Pancreas (tissue), 10 donors: ENCODE results near the gene MRPL45. TPM values are rescaled to one million over a fixed set of nuclear protein-coding genes. Genes with fewer than 3 reads are reported as not detected.
A peak's percentile ranks its signal among the peaks of the same experiment; 100 is the strongest.

ENCODE experiments used
- ATAC-seq, 4 donors: fragments of 200-7000 bp; cut with Tn5 transposase; one replicate each; pipeline versions ENCODE4 v1.8.0 to v1.9.1; 2020; ENCODE audit warnings: mild to moderate bottlenecking in 4 of 4, moderate library complexity in 4 of 4
- DNase-seq, 6 donors: peaks; one replicate each; pipeline ENCODE4 v3.0.0-alpha.2; 2020
- FAIRE-seq: peaks from 2 replicates; lab custom pipeline; 2012; peaks lifted over from hg19 to GRCh38; lab: Jason Lieb, UNC
- H3K27ac ChIP-seq, 4 donors: fragments of 200-600 bp; sonication (generic); 1 replicate in 3 of 4; 2 replicates in 1 of 4; pipeline versions ENCODE4 v1.5.0 to v1.8.0; 2020
- H3K27me3 ChIP-seq, 4 donors: fragments of 200-600 bp; one replicate each; pipeline ENCODE4 v1.8.0; 2021
- H3K36me3 ChIP-seq, 3 donors: fragments of 200-600 bp; sonication (generic) in 1 of 3; one replicate each; pipeline versions ENCODE4 v1.5.0 to v1.8.0; 2020 to 2021
- H3K4me1 ChIP-seq, 3 donors: fragments of 200-600 bp; one replicate each; pipeline ENCODE4 v1.8.0; 2021
- H3K4me3 ChIP-seq, 4 donors: fragments of 200-600 bp; sonication (generic) in 2 of 4; one replicate each; pipeline versions ENCODE4 v1.5.0 to v1.8.0; 2020 to 2021
- H3K9me3 ChIP-seq, 4 donors: fragments of 200-600 bp; one replicate each; pipeline ENCODE4 v1.8.0; 2021
- WGBS, 2 donors: extraction: QIAGEN DNeasy Blood & Tissue Kit; methylation state at CpG; one replicate each; pipeline ENCODE4 v1.1.7; 2013; 5-methylcytosine and 5-hydroxymethylcytosine counted together
- intact Hi-C, 3 donors: fragments of 100-400 bp; cut with DNase I; formaldehyde crosslinking; loops; one replicate each; pipeline versions ENCODE4 v1.11.1 to v1.14.2; 2022
- polyA plus RNA-seq, 2 donors: library from polyadenylated mRNA; stranded (reverse); fragments of 200-250 nt; gene quantifications; one replicate each; pipeline ENCODE4 v1.2.3, GENCODE V29; 2013
- total RNA-seq, 6 donors: library from RNA; stranded (reverse); fragmentation: NEBNext Ultra II Directional in 4 of 6; extraction: Animal tissue kit (Norgen Biotek cat#: 25700) in 4 of 6; gene quantifications; one replicate each; pipeline versions ENCODE4 v1.2.1 to v1.2.4, GENCODE V29; 2021 to 2023
- TF ChIP-seq, protein P1 (sequence below), 4 donors: fragments of 200-600 bp; sonication (generic) in 3 of 4; IDR thresholded peaks; one replicate each; pipeline versions ENCODE4 v1.5.0 to v1.8.0; 2021; ENCODE audit warnings: antibody characterized with exemption in 4 of 4
- donor health status: healthy with polysubstance abuse.
- donor health status: DM: no; HTN: no; CAD: no; lungs with moderate emphysema.
- donor health status: DM: no; HTN: no; CAD: no.
- donor health status: control.
- donor health status: control.
- donor health status: Bipolar disorder and iron deficiency.
- donor health status: DM: yes; HTN: yes; CAD: no.
- donor health status: DM: no; HTN: no; CAD: no.
- donor health status: DM: no; HTN: no; CAD: no.
- donor health status: DM: yes; HTN: yes; CAD: no.

MRPL45 gene
- total and polyA plus RNA-seq, 8 donors, result 9.2 to 29.1 (median 19.5) TPM

GRCh38 chr17:38351412-38352222 is 54.6 kb downstream of the MRPL45 start, which contains the start of gene SOCS7:
Gene SOCS7, plus strand, starts transcription at chr17:38351844. Its CDS starts 209 bp downstream, at chr17:38352053.
- DNase-seq (peak; percentile 94 to 99 (median 96)), ATAC-seq (peak; percentile 91 to 96 (median 94)), FAIRE-seq (no peak)
- H3K4me1 ChIP-seq, result peaks cover 4 to 22% (median 14%) of the 10 kb centered on the region in 3 donors
- no peaks in the 10 kb centered on the region for H3K36me3 ChIP-seq
- peak within 1 kb of the TSS; percentile 74 to 95 (median 84) for H3K4me3 ChIP-seq
- TF ChIP-seq, protein P1, sequence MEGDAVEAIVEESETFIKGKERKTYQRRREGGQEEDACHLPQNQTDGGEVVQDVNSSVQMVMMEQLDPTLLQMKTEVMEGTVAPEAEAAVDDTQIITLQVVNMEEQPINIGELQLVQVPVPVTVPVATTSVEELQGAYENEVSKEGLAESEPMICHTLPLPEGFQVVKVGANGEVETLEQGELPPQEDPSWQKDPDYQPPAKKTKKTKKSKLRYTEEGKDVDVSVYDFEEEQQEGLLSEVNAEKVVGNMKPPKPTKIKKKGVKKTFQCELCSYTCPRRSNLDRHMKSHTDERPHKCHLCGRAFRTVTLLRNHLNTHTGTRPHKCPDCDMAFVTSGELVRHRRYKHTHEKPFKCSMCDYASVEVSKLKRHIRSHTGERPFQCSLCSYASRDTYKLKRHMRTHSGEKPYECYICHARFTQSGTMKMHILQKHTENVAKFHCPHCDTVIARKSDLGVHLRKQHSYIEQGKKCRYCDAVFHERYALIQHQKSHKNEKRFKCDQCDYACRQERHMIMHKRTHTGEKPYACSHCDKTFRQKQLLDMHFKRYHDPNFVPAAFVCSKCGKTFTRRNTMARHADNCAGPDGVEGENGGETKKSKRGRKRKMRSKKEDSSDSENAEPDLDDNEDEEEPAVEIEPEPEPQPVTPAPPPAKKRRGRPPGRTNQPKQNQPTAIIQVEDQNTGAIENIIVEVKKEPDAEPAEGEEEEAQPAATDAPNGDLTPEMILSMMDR (IDR thresholded peaks at IDR 0.05), result no peak
- no peaks in the 10 kb centered on the region for H3K27me3 ChIP-seq
- peak within 1 kb of the TSS; percentile 64 to 91 (median 78) for H3K27ac ChIP-seq
- intact Hi-C loops, result no loop called here
- WGBS, 2 donors, result 1 to 4% methylated on average over 30 to 84 of the region's 84 CpGs
- H3K9me3 ChIP-seq, result no peaks in the 10 kb centered on the region

DNA sequence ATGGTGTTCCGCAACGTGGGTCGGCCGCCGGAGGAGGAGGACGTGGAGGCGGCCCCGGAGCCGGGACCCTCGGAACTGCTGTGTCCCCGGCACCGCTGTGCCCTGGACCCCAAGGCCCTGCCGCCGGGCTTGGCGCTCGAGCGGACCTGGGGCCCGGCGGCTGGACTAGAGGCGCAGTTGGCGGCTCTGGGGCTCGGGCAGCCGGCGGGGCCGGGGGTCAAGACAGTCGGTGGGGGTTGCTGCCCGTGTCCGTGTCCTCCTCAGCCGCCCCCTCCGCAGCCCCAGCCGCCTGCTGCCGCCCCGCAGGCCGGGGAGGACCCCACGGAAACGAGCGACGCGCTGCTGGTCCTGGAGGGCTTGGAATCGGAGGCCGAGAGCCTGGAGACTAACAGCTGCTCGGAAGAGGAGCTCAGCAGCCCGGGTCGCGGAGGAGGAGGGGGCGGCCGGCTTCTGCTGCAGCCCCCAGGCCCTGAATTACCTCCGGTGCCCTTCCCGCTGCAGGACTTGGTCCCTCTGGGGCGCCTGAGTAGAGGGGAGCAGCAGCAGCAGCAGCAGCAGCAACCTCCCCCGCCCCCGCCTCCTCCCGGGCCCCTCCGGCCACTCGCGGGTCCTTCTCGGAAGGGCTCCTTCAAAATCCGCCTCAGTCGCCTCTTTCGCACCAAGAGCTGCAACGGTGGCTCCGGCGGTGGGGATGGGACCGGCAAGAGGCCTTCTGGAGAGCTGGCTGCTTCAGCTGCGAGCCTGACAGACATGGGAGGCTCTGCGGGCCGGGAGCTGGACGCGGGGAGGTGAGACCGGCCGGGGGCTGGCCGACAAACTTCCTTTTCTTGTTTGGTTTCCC is 55.5 kb downstream of the MRPL45 start:
- Histone ChIP-seq H3K27ac (peak overlapping the region; percentile 64 to 91 (median 78)), H3K4me3 (peak overlapping the region; percentile 74 to 95 (median 84)), H3K27me3 (no peaks in the 10 kb centered on the region), H3K4me1 (peaks cover 9 to 27% (median 16%) of the 10 kb centered on the region in 3 donors), H3K9me3 (no peaks in the 10 kb centered on the region), H3K36me3 (no peaks in the 10 kb centered on the region)
- TF ChIP-seq, protein P1 (IDR thresholded peaks at IDR 0.05), result no peak
- FAIRE-seq, result no peak
- intact Hi-C loops, result no loop called here
- peak; percentile 14 to 83 (median 45) for DNase-seq
- 0 to 1% methylated on average over 50 to 72 of the region's 72 CpGs for WGBS, 2 donors
- peak; percentile 12 to 26 (median 22) for ATAC-seq

GRCh38 chr17:38353086-38353604 is 56.2 kb downstream of the MRPL45 start:
- Histone ChIP-seq H3K27me3 (no peaks in the 10 kb centered on the region), H3K4me1 (peaks cover 15 to 29% (median 22%) of the 10 kb centered on the region in 3 donors), H3K36me3 (no peaks in the 10 kb centered on the region), H3K27ac (peak overlapping the region in 3 of 4 donors; percentile 69 to 91 (median 88)), H3K4me3 (peak overlapping the region; percentile 74 to 95 (median 84)), H3K9me3 (no peaks in the 10 kb centered on the region)
- no peak for ATAC-seq
- TF ChIP-seq, protein P1 (IDR thresholded peaks at IDR 0.05), result no peak
- WGBS, 2 donors, result 8 to 12% methylated on average over 8 of the region's 8 CpGs
- no peak for DNase-seq
- FAIRE-seq, result no peak
- intact Hi-C loops, result no loop called here

- no peak for DNase-seq
- peaks cover 15 to 31% (median 22%) of the 10 kb centered on the region in 3 donors for H3K4me1 ChIP-seq
- peak overlapping the region in 2 of 4 donors; percentile 89 to 95 for H3K4me3 ChIP-seq
- H3K36me3 ChIP-seq, result no peaks in the 10 kb centered on the region
- no peaks in the 10 kb centered on the region for H3K9me3 ChIP-seq
- intact Hi-C loops, result no loop called here
- H3K27me3 ChIP-seq, result no peaks in the 10 kb centered on the region
- no peak overlapping the region for H3K27ac ChIP-seq
- TF ChIP-seq, protein P1 (IDR thresholded peaks at IDR 0.05), result no peak
- FAIRE-seq, result no peak
- ATAC-seq, result no peak
- WGBS, 2 donors, result 56 to 73% methylated on average over 13 of the region's 13 CpGs
Measured at GRCh38 chr17:38353668-38354067, 56.7 kb downstream of the MRPL45 start.
